Fibroblast of the conjunctiva (primary cell): ENCODE measurements around the gene XYLT2.
"Not testable (repeated sequence)": the region's sequence is repeated elsewhere in the genome, so short reads cannot be mapped to it uniquely, and the experiment has no call there.

Experiments
- DNase-seq: peaks from one replicate; pipeline ENCODE4 v3.0.0-alpha.2; 2010; ENCODE audit warnings: low read depth

XYLT2 gene

DNA sequence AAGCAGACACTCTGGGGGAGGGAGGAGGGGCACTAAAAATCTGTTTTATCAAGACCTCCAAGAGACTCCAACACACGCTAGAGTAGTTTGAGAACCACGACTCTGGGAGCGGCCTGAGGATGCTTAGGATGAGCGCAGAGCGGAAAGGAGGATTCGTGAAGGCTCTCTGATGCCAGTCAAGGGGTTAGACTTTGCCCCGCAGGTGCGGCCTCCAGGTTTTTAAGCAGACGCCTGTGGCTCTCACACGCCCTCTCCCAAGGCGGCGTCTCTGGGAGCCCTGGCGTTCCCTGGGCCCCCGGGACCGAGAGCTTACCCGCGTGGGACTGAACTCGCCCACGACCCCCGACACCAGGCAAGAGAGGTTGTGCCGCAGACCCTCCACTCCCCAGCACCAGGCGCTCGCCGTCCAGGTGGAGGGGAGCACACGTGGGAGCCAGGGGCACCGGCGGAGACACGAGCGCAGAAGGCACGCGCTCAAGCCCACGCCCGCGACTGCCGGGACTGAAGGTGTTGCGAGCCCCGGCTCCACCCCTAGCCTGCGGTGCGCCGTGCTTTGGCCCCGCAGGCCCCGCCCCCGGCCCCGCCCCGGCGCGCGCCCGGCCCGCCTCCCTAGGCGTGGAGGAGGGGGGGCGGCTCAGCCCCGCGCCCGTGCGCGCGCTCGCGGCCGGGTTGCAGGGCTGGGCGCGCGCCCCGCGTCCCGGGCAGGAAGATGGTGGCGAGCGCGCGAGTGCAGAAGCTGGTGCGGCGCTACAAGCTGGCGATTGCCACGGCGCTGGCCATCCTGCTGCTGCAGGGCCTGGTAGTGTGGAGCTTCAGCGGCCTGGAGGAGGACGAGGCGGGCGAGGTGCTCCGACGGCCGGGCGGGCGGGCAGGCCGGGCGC lies at the start of gene XYLT2:
Gene XYLT2 (plus strand): TSS at position 695 of the 881 bp plus-strand sequence. CDS start 15 bp downstream, at position 710.
- peak; percentile 40 for DNase-seq

DNA sequence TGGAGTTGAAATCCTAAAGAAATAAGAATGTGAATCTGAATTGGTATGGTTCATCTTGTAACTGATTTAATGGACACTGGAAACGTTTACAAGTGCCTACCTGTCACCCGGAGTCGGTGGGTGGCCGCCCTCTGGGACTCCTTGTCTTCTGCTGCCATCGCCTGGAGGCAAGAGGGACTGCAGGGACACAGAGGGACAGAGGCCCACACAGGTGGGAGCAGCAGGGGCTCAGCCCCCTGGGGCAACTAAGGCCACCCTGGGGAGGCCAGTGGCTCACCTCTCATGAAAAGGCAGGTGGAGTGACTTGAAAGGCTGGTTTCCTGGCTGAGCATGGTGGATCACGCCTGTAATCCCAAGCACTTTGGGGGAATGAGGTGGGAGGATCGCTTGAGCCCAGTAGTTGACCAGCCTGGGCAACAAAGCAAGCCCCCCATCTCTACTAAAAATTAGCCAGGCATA lies 48.5 kb upstream of the XYLT2 start:
- peak; percentile 63 for DNase-seq

- no peak for DNase-seq
Measured at GRCh38 chr17:50298018-50298417, 47.9 kb upstream of the XYLT2 start.

DNA sequence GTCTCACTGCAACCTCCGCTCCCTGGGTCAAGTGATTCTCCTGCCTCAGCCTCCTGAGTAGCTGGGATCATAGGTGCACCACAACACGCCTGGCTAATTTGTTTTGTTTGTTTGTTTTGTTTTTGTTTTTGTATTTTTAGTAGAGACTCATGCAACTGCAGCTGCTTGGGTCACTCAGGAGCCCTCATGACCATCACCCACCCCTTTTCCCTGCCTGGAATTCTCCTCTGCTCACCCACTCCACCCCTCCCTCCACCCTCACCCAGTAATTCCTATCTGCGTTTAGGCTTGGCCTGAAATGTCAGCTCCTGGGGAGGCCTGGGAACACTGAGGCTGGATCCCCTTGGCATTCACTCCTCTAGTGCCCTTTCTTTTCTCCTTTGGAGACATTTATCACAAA lies 46.1 kb upstream of the XYLT2 start:
- no peak for DNase-seq

DNA sequence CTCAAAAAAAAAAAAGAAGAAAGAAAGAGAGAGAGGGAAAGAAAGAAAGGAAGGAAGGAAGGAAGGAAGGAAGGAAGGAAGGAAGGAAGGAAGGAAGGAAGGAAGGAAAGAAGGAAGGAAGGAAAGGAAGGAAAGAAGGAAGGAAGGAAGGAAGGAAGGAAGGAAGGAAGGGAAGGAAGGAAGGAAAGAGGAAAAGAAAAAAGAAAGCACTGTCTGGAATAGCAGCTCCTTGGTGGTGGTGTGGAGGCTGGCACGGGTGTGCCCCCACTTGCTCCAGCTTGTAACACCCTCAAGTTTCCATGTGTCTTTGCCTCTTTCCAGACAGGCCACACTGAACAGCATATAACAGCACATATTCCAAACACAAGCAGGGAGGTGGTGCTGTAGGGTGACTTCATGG lies 45.1 kb upstream of the XYLT2 start:
- not testable (repeated sequence) for DNase-seq

DNA sequence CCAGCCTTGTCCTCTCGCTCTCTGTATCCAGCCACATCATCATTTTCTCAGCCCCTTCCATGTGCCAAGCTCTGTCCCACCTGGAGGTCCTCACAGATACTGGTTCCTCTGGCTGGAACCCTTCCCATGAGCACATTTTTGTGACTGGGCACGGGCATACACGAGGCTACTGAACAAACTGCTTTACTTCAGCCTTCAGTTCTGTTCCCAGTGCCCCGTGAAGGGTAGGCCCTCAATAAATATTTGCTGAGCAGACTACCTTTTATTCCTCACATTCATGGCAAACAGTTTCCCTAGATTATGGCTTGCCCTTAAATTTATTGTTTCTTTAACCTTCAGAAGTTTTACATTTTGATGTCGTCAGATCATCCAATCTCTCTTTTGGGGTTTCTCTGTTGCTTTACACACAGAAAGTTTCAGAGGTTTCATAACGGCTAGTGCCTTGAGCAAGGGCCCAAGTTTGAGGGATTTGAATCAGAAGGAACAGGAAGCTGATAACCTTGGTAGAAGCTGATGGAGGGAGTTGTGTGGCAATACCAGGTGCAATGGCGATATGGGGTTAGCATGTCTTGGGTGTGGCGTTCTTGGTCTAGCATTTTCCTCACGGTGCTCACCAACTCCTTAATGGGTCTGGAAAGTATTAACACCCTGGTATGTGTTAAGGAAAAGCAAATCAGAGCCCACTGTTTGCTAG lies 43.9 kb upstream of the XYLT2 start:
- DNase-seq, result no peak

- DNase-seq, result no peak
Measured at GRCh38 chr17:50303051-50303450, 42.9 kb upstream of the XYLT2 start.

GRCh38 chr17:50303596-50303995 lies 42.3 kb upstream of the XYLT2 start:
- DNase-seq, result no peak

DNA sequence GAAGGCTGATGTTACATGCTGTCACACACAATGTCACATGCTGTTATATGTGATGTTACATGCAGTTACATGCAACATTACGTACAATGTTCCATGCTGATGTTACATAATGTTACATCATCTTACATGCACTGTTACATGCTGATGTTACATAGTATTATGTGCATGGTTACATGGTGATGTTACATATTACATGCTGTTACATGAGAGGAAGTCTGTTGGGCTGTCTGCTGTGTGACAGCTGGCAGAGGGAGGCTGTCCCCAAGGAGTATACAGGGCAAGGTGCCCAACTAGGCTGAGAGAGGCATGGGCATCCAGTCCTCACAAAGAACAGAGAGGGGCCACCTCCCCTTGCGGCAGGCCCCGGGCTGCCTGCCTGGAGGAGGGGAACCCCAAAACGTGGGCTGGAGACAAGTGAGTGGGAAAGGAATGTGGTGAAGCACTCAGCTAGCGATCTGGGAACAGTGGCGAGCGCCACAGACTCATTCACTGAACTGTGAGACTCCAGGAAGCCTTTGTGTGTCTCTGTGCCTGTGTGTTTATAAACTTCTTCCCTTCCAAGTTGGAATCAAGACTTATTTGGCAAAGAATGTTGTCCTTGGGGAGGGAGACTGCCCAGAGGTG lies 41.0 kb upstream of the XYLT2 start:
- no peak for DNase-seq

DNA sequence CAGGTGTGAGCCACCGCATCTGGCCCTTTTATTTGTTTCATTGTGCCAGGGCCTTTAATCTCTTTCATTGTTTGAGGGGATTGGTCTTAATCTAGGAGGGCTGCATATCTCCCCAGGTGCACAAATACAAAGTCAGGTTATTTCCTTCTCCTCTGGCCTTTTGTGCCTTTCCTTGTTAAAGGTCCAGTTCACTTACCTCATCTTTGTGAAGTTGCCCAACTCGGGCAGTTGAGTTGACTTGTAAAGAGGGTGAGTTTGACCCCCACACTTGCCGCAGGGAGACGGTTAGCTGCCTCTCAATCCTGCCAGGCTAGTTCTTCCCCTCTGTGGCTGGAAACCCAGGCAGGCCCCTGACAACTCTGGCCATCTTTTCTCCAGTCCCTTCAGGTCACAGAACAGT lies 38.3 kb upstream of the XYLT2 start:
- no peak for DNase-seq

DNA sequence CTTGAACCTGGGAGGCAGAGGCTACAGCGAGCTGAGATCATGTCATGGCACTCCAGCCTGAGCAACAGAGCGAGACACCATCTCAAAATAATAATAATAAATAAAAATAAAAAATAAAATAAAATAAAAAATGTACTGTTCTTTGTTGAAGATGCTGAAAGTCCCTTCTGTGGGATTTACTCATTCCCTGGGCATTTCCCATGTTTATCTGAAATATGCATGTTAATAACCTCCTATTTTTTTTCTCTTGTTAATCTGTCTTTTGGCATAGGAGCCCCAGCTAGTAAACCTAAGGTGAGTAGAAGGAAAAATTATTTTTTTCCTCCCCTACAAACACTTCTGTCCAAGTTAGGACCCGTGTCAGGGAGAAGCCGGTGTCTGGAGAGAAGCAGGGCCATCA lies 37.3 kb upstream of the XYLT2 start:
- DNase-seq, result no peak

DNA sequence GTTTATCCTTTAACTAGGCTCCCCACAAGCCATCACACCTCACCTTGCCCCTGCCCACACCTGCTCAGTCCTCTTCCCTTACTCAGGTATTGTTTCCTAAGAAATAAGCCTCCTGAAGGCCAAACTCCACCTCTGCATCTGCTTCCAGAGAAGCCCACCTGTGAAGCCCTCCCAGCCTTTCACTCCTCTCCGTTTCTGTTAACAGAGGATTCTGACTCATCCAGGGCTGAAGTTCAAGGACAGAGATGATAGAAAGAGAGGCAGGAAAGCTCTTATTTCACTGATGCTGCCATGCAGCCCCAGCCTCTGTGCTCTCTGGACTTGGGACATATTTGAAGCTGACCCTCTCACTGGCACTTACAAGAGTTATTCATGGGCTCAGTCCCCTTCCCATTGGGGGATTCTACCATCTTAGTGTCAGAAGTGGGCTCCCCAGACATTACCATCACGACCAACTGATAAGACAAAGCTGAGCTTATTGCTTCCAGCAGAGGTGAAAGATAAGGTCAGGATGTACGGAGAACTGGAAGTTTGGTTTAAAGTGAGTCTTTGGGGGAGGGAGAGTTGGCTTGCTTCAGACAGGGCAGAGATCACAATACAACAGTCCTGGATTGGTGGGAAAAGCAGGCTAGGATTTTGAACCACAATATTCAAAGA lies 35.3 kb upstream of the XYLT2 start:
- no peak for DNase-seq

GRCh38 chr17:50311112-50311460 lies 34.8 kb upstream of the XYLT2 start:
- no peak for DNase-seq

DNA sequence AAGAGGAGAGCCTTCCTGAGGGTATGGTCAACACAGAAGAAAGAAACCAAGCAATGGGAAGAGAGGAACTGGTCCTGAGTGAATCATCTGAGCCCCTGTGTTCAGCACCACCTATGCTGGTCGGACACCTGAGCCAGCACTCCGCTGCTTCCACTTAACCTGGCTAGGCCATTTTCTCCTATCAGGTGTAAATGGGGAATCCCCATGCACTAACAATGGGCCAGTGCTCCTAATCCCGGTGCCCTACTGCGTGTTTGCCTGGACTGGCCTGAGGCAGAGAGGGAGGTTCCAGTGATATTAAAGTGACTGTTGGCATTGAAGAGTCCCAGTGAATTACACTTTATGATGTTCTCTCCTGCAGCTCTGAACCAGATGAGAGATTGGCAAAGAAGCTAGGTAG lies 34.4 kb upstream of the XYLT2 start:
- DNase-seq, result no peak

DNA sequence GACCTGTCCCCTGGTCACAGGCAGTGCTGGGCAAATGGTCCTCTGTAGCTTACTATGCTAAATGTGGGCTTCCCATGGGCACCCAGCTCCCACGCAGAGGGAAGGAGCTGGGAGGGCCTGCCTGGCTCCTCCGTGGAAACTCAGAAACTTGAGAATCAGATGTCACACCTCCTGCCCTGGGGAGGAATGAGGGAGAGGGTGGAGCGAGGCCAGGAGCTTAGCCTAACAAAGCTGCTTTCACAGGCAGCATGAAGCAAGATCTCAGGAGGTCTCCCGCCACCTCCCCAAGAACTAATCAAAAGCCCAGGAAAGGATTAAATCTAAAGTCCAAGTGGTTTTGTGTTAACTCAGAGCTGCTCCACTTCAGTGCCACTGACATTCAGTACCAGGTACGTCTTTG lies 33.6 kb upstream of the XYLT2 start:
- no peak for DNase-seq

GRCh38 chr17:50314456-50315011 lies 31.4 kb upstream of the XYLT2 start:
- no peak for DNase-seq

GRCh38 chr17:50316016-50316587 lies 29.8 kb upstream of the XYLT2 start:
- DNase-seq, result no peak

DNA sequence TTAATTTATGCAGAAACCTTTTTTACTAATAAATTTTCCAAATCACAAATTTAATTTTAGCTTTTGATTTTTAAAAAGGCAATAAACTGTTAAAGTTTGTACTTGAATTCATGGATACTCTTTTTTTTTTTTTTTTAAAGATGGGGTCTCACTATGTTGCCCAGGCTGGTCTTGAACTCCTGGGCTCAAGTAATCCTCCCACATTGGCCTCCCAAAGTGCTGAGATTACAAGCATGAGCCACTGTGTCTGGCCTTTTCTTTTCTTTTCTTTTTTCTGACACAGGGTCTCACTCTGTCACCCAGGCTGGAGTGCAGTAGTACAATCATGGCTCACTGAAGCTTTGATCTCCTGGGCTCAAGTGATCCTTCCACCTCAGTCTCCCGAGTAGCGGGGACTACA lies 29.3 kb upstream of the XYLT2 start:
- not testable (repeated sequence) for DNase-seq

- no peak for DNase-seq
Measured at GRCh38 chr17:50317121-50317520, 28.8 kb upstream of the XYLT2 start.

GRCh38 chr17:50318501-50319285 lies 27.2 kb upstream of the XYLT2 start:
- no peak for DNase-seq
